Measurements from ENCODE around the gene SIN3B.
A peak's percentile ranks its signal among the peaks of the same experiment; 100 is the strongest.

SIN3B gene

GRCh38 chr19:16901491-16902175, 72.4 kb downstream of the SIN3B start:
- no peaks in the 10 kb centered on the region for H3K36me3 Mint-ChIP-seq (ENCODE audit: low read depth)
- H3K4me1 Mint-ChIP-seq (ENCODE audit: low read depth) = peaks cover 33% of the 10 kb centered on the region
- H3K9me3 Mint-ChIP-seq = no peaks in the 10 kb centered on the region
- peak overlapping the region; percentile 28 for H3K27ac Mint-ChIP-seq
- no peak overlapping the region for H3K4me3 Mint-ChIP-seq
- peaks cover 27% of the 10 kb centered on the region for H3K27me3 Mint-ChIP-seq
- intact Hi-C loops (cut with micrococcal nuclease) = loop anchor here (2.0 kb wide), 1 partner anchor 123 kb away; no protein-coding TSS in a partner anchor

GRCh38 chr19:16902545-16902944, 73.3 kb downstream of the SIN3B start:
- peaks cover 33% of the 10 kb centered on the region for H3K4me1 Mint-ChIP-seq (ENCODE audit: low read depth)
- H3K27ac Mint-ChIP-seq = no peak overlapping the region
- H3K36me3 Mint-ChIP-seq (ENCODE audit: low read depth) = no peaks in the 10 kb centered on the region
- no peaks in the 10 kb centered on the region for H3K9me3 Mint-ChIP-seq
- intact Hi-C loops (cut with micrococcal nuclease) = no loop called here
- H3K4me3 Mint-ChIP-seq = no peak overlapping the region
- peaks cover 29% of the 10 kb centered on the region for H3K27me3 Mint-ChIP-seq

- no peaks in the 10 kb centered on the region for H3K36me3 Mint-ChIP-seq (ENCODE audit: low read depth)
- H3K27ac Mint-ChIP-seq = no peak overlapping the region
- H3K4me3 Mint-ChIP-seq = no peak overlapping the region
- H3K27me3 Mint-ChIP-seq = peaks cover 30% of the 10 kb centered on the region
- intact Hi-C loops (cut with micrococcal nuclease) = no loop called here
- peaks cover 28% of the 10 kb centered on the region for H3K4me1 Mint-ChIP-seq (ENCODE audit: low read depth)
- H3K9me3 Mint-ChIP-seq = no peaks in the 10 kb centered on the region
Measured at GRCh38 chr19:16903347-16903746, 74.1 kb downstream of the SIN3B start.

- Mint-ChIP-seq H3K36me3 (ENCODE audit: low read depth) (no peaks in the 10 kb centered on the region), H3K4me3 (no peak overlapping the region), H3K27me3 (peaks cover 23% of the 10 kb centered on the region), H3K4me1 (ENCODE audit: low read depth) (peaks cover 16% of the 10 kb centered on the region), H3K27ac (no peak overlapping the region), H3K9me3 (no peaks in the 10 kb centered on the region)
- intact Hi-C loops (cut with micrococcal nuclease) = no loop called here
Measured at GRCh38 chr19:16904599-16904998, 75.4 kb downstream of the SIN3B start.

GRCh38 chr19:16908759-16909158, 79.6 kb downstream of the SIN3B start:
- Mint-ChIP-seq H3K27me3 (peaks cover 21% of the 10 kb centered on the region), H3K9me3 (peaks cover 21% of the 10 kb centered on the region), H3K36me3 (ENCODE audit: low read depth) (no peaks in the 10 kb centered on the region), H3K27ac (no peak overlapping the region), H3K4me3 (no peak overlapping the region), H3K4me1 (ENCODE audit: low read depth) (no peaks in the 10 kb centered on the region)
- intact Hi-C loops (cut with micrococcal nuclease) = no loop called here

GRCh38 chr19:16911046-16911445, 81.8 kb downstream of the SIN3B start:
- intact Hi-C loops (cut with micrococcal nuclease) = no loop called here
- Mint-ChIP-seq H3K4me3 (no peak overlapping the region), H3K9me3 (peaks cover 22% of the 10 kb centered on the region), H3K4me1 (ENCODE audit: low read depth) (no peaks in the 10 kb centered on the region), H3K27me3 (peaks cover 17% of the 10 kb centered on the region), H3K36me3 (ENCODE audit: low read depth) (no peaks in the 10 kb centered on the region), H3K27ac (no peak overlapping the region)

GRCh38 chr19:16912780-16913179, 83.6 kb downstream of the SIN3B start:
- Mint-ChIP-seq H3K4me3 (no peak overlapping the region), H3K36me3 (ENCODE audit: low read depth) (no peaks in the 10 kb centered on the region)
- intact Hi-C loops (cut with micrococcal nuclease) = no loop called here

GRCh38 chr19:16914421-16914820, 85.2 kb downstream of the SIN3B start:
- peaks cover 22% of the 10 kb centered on the region for H3K9me3 Mint-ChIP-seq
- H3K4me1 Mint-ChIP-seq (ENCODE audit: low read depth) = no peaks in the 10 kb centered on the region
- no peaks in the 10 kb centered on the region for H3K36me3 Mint-ChIP-seq (ENCODE audit: low read depth)
- H3K27ac Mint-ChIP-seq = no peak overlapping the region
- no peak overlapping the region for H3K4me3 Mint-ChIP-seq
- peaks cover 13% of the 10 kb centered on the region for H3K27me3 Mint-ChIP-seq
- intact Hi-C loops (cut with micrococcal nuclease) = no loop called here

More at GRCh38 chr19:16912780-16913179, 83.6 kb downstream of the SIN3B start:
- Mint-ChIP-seq H3K27ac (no peak overlapping the region), H3K9me3 (peaks cover 22% of the 10 kb centered on the region), H3K4me1 (ENCODE audit: low read depth) (no peaks in the 10 kb centered on the region), H3K27me3 (peaks cover 12% of the 10 kb centered on the region)

GRCh38 chr19:16915135-16915534, 85.9 kb downstream of the SIN3B start:
- H3K9me3 Mint-ChIP-seq = peaks cover 29% of the 10 kb centered on the region
- H3K4me3 Mint-ChIP-seq = no peak overlapping the region

GRCh38 chr19:16915734-16916133, 86.5 kb downstream of the SIN3B start:
- no peaks in the 10 kb centered on the region for H3K36me3 Mint-ChIP-seq (ENCODE audit: low read depth)
- H3K4me1 Mint-ChIP-seq (ENCODE audit: low read depth) = no peaks in the 10 kb centered on the region
- intact Hi-C loops (cut with micrococcal nuclease) = no loop called here
- no peak overlapping the region for H3K27ac Mint-ChIP-seq
- H3K4me3 Mint-ChIP-seq = no peak overlapping the region
- H3K27me3 Mint-ChIP-seq = peaks cover 16% of the 10 kb centered on the region
- H3K9me3 Mint-ChIP-seq = peaks cover 29% of the 10 kb centered on the region

More at GRCh38 chr19:16915135-16915534, 85.9 kb downstream of the SIN3B start:
- Mint-ChIP-seq H3K27ac (no peak overlapping the region), H3K27me3 (peaks cover 16% of the 10 kb centered on the region), H3K4me1 (ENCODE audit: low read depth) (no peaks in the 10 kb centered on the region), H3K36me3 (ENCODE audit: low read depth) (no peaks in the 10 kb centered on the region)
- intact Hi-C loops (cut with micrococcal nuclease) = no loop called here

GRCh38 chr19:16917401-16917800, 88.2 kb downstream of the SIN3B start:
- intact Hi-C loops (cut with micrococcal nuclease) = no loop called here
- Mint-ChIP-seq H3K4me1 (ENCODE audit: low read depth) (no peaks in the 10 kb centered on the region), H3K27me3 (peaks cover 14% of the 10 kb centered on the region), H3K27ac (no peak overlapping the region), H3K36me3 (ENCODE audit: low read depth) (no peaks in the 10 kb centered on the region), H3K9me3 (peaks cover 22% of the 10 kb centered on the region), H3K4me3 (no peak overlapping the region)

- H3K9me3 Mint-ChIP-seq = peaks cover 7% of the 10 kb centered on the region
- no peak overlapping the region for H3K4me3 Mint-ChIP-seq
- no peaks in the 10 kb centered on the region for H3K4me1 Mint-ChIP-seq (ENCODE audit: low read depth)
- H3K27ac Mint-ChIP-seq = no peak overlapping the region
- no peaks in the 10 kb centered on the region for H3K36me3 Mint-ChIP-seq (ENCODE audit: low read depth)
- H3K27me3 Mint-ChIP-seq = peaks cover 12% of the 10 kb centered on the region
- intact Hi-C loops (cut with micrococcal nuclease) = no loop called here
Measured at GRCh38 chr19:16919496-16919895, 90.3 kb downstream of the SIN3B start.

- intact Hi-C loops (cut with micrococcal nuclease) = no loop called here
- H3K4me3 Mint-ChIP-seq = no peak overlapping the region
- H3K27me3 Mint-ChIP-seq = peaks cover 8% of the 10 kb centered on the region
- H3K36me3 Mint-ChIP-seq (ENCODE audit: low read depth) = no peaks in the 10 kb centered on the region
- H3K4me1 Mint-ChIP-seq (ENCODE audit: low read depth) = no peaks in the 10 kb centered on the region
- H3K27ac Mint-ChIP-seq = no peak overlapping the region
- peaks cover 15% of the 10 kb centered on the region for H3K9me3 Mint-ChIP-seq
Measured at GRCh38 chr19:16920816-16921529, 91.8 kb downstream of the SIN3B start.

- Mint-ChIP-seq H3K9me3 (peaks cover 15% of the 10 kb centered on the region), H3K36me3 (ENCODE audit: low read depth) (no peaks in the 10 kb centered on the region), H3K4me3 (no peak overlapping the region), H3K27ac (no peak overlapping the region), H3K4me1 (ENCODE audit: low read depth) (no peaks in the 10 kb centered on the region), H3K27me3 (peaks cover 10% of the 10 kb centered on the region)
- intact Hi-C loops (cut with micrococcal nuclease) = no loop called here
Measured at GRCh38 chr19:16921766-16922591, 92.8 kb downstream of the SIN3B start.

Data from dendritic cell treated with granulocyte-macrophage colony-stimulating factor and Interleukin-4, amounts not matched to agents 40 ng/mL and 50 ng/mL, for 4 days (primary cell).